GM23248 (cell line): ENCODE results near the gene CPSF4L.

ENCODE experiments used
- EZH2 ChIP-seq: fragments of 200-600 bp; sonication (generic); IDR thresholded peaks from 2 replicates; pipeline ENCODE4 v1.6.1; 2018; ENCODE audit warnings: antibody characterized with exemption, mild to moderate bottlenecking; ENCODE audit not compliant: insufficient read depth, poor library complexity, severe bottlenecking
- EZH2phosphoT487 ChIP-seq: fragments of 200-600 bp; sonication (generic); IDR thresholded peaks from 2 replicates; pipeline ENCODE4 v1.6.1; 2018; ENCODE audit warnings: antibody characterized with exemption, moderate library complexity, mild to moderate bottlenecking, low read depth; ENCODE audit not compliant: insufficient read depth

- no peak for TF ChIP-seq EZH2phosphoT487
- TF ChIP-seq EZH2: no peak
Observed at GRCh38 chr17:73237714-73238113, 24.0 kb downstream of the CPSF4L start.
